MCF 10A (cell line): Measurements from ENCODE around the gene SIGLEC7. TPM values are rescaled to one million over a fixed set of nuclear protein-coding genes. Genes with fewer than 3 reads are reported as not detected.

Source experiments
- BruUV-seq: library from RNA; stranded (reverse); fragments of 400-500 nt; replicated peaks from 2 replicates; lab custom pipeline; 2021; lab: Mats Ljungman, UMichigan
- CTCF ChIA-PET: fragments of 300-600 bp; sonication (Branson Sonifier 250); formaldehyde crosslinking; extraction: SDS; loops from one replicate; lab custom pipeline; 2021; ENCODE audit warnings: antibody characterized with exemption, inconsistent platforms; lab: Yijun Ruan, JAX
- POLR2A ChIA-PET: fragments of 300-600, 350-650 bp; sonication (Branson Sonifier 250); formaldehyde crosslinking; extraction: SDS; loops from one replicate; lab custom pipeline; 2020; ENCODE audit warnings: antibody characterized with exemption, inconsistent platforms; lab: Yijun Ruan, JAX
- DNase-seq: peaks from one replicate; pipeline ENCODE4 v3.0.0-alpha.2; 2018; ENCODE audit not compliant: unreplicated experiment
- H3K27ac Mint-ChIP-seq: one replicate; pipeline ENCODE4 v1.8.0; 2022; ENCODE audit warnings: mild to moderate bottlenecking, low read depth, mixed read lengths; ENCODE audit not compliant: unreplicated experiment
- H3K27me3 Mint-ChIP-seq: one replicate; pipeline ENCODE4 v1.8.0; 2022; ENCODE audit warnings: mixed read lengths; ENCODE audit not compliant: insufficient read depth, unreplicated experiment
- H3K36me3 Mint-ChIP-seq: one replicate; pipeline ENCODE4 v1.8.0; 2022; ENCODE audit warnings: mild to moderate bottlenecking, moderate library complexity, mixed read lengths; ENCODE audit not compliant: insufficient read depth, unreplicated experiment
- H3K4me1 Mint-ChIP-seq: one replicate; pipeline ENCODE4 v1.8.0; 2022; ENCODE audit warnings: mixed read lengths; ENCODE audit not compliant: insufficient read depth, unreplicated experiment
- H3K4me3 Mint-ChIP-seq: one replicate; pipeline ENCODE4 v1.8.0; 2022; ENCODE audit warnings: mild to moderate bottlenecking, moderate library complexity, mixed read lengths; ENCODE audit not compliant: unreplicated experiment
- H3K9me3 Mint-ChIP-seq: one replicate; pipeline ENCODE4 v1.8.0; 2022; ENCODE audit warnings: mixed read lengths; ENCODE audit not compliant: unreplicated experiment
- intact Hi-C: fragments of 100-400 bp; cut with micrococcal nuclease; formaldehyde crosslinking; loops from 2 replicates; pipeline ENCODE4 v1.14.1; 2022
- total RNA-seq: library from RNA; stranded (reverse); gene quantifications from 2 replicates; pipeline ENCODE4 v1.2.3, GENCODE V29; 2022
- TF ChIP-seq, protein P1 (sequence below): fragments of 200-600 bp; IDR thresholded peaks from one replicate; pipeline ENCODE4 v1.8.0; 2022; ENCODE audit warnings: antibody characterized with exemption, mild to moderate bottlenecking; ENCODE audit not compliant: unreplicated experiment

The SIGLEC7 gene
- total RNA-seq, 1 experiment from 2014 or later = not detected

DNA sequence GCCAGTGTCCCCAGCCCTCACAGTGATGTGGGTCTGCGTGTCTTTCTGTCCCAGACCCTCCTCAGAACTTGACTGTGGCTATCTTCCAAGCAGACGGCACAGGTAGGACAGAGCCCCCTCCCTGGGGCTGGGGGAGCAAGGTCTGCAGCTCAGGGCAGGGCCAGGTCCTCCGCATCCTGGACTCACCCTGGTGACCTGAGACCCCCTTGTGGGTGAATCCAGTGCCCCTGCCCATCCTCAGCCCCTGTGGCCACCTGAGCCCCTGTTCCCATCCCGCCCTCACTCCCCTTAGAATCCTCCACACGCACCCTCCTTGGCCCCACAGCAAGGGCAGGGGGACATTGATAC, 43.7 kb downstream of the SIGLEC7 start:
- H3K36me3 Mint-ChIP-seq = no peaks in the 10 kb centered on the region
- CTCF ChIA-PET = interaction anchor here (0.7 kb wide), 1 partner anchor 20 kb away, joined by 3 read pairs; no protein-coding TSS in a partner anchor
- intact Hi-C loops = no loop called here
- H3K27ac Mint-ChIP-seq = no peak overlapping the region
- H3K9me3 Mint-ChIP-seq = peaks cover 8% of the 10 kb centered on the region
- TF ChIP-seq, protein P1, sequence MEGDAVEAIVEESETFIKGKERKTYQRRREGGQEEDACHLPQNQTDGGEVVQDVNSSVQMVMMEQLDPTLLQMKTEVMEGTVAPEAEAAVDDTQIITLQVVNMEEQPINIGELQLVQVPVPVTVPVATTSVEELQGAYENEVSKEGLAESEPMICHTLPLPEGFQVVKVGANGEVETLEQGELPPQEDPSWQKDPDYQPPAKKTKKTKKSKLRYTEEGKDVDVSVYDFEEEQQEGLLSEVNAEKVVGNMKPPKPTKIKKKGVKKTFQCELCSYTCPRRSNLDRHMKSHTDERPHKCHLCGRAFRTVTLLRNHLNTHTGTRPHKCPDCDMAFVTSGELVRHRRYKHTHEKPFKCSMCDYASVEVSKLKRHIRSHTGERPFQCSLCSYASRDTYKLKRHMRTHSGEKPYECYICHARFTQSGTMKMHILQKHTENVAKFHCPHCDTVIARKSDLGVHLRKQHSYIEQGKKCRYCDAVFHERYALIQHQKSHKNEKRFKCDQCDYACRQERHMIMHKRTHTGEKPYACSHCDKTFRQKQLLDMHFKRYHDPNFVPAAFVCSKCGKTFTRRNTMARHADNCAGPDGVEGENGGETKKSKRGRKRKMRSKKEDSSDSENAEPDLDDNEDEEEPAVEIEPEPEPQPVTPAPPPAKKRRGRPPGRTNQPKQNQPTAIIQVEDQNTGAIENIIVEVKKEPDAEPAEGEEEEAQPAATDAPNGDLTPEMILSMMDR = no peak
- POLR2A ChIA-PET = no interaction called here
- no peaks in the 10 kb centered on the region for H3K4me1 Mint-ChIP-seq
- no peaks in the 10 kb centered on the region for H3K27me3 Mint-ChIP-seq
- no TSS peak for BruUV-seq
- H3K4me3 Mint-ChIP-seq = no peak overlapping the region
- no peak for DNase-seq

DNA sequence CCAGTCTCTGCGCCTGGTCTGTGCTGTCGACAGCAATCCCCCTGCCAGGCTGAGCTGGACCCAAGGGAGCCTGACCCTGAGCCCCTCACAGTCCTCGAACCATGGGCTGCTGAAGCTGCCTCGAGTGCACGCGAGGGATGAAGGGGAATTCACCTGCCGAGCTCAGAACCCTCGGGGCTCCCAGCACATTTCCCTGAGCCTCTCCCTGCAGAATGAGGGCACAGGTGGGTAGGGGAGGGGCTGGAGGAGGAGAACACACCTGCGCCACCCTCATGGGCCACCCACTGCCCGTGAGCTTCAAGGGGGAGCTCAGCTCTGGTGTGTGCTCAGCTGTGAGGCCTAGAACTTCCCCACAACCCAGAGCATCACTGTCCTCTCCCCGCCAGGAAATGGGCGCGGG, 44.2 kb downstream of the SIGLEC7 start:
- H3K4me1 Mint-ChIP-seq = no peaks in the 10 kb centered on the region
- intact Hi-C loops = no loop called here
- BruUV-seq = no TSS peak
- H3K4me3 Mint-ChIP-seq = no peak overlapping the region
- POLR2A ChIA-PET = no interaction called here
- H3K27ac Mint-ChIP-seq = no peak overlapping the region
- no peaks in the 10 kb centered on the region for H3K27me3 Mint-ChIP-seq
- DNase-seq = no peak
- peaks cover 8% of the 10 kb centered on the region for H3K9me3 Mint-ChIP-seq
- H3K36me3 Mint-ChIP-seq = no peaks in the 10 kb centered on the region
- TF ChIP-seq, protein P1 = no peak
- CTCF ChIA-PET = interaction anchor here (0.7 kb wide), 1 partner anchor 20 kb away, joined by 3 read pairs; no protein-coding TSS in a partner anchor

DNA sequence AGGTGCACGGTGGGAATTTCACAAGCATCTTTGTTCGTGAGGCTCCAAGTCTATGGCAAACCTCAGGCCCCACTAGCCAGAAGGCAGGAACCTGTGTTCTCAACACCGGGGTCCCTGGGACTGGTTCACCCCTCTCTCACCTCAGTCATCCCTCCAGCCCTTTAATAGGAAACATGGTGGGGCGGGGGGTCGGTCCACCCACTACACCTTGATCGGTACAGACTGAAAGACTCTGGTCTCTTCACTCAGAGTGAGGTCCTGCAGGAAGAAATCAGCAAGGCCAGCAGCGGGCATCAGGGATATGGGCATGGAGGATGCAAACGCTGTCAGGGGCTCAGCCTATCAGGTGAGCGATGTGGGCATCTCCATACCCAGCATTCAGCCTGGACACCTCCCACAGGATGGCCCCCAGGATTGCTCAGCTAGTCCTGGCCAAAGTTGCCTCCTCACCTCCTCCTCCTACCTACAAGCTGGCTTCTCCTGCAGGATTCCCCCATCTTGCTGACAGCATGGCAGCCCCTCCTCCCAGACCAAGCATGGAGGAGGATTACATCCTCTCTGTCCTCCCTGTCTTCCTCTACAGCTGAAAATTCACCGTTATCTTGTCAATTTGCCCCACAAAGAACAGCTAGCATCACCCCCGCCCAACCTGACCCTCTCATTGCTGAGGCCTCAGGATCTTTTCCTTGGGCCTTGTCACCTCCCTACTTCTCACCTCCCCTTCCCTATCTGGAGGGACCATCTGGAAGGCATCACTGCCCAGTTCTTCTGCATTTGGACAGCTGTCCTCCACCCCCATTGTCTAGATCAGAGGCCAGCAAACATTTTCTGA, 45.5 kb downstream of the SIGLEC7 start:
- ChIA-PET CTCF (interaction anchor here (0.6 kb wide), 1 partner anchor 37 kb away, joined by 3 read pairs; no protein-coding TSS in a partner anchor), POLR2A (interaction anchor here (0.7 kb wide), 1 partner anchor 207 kb away, joined by 3 read pairs; no protein-coding TSS in a partner anchor)
- H3K4me3 Mint-ChIP-seq = no peak overlapping the region
- peaks cover 8% of the 10 kb centered on the region for H3K9me3 Mint-ChIP-seq
- no TSS peak for BruUV-seq
- no peaks in the 10 kb centered on the region for H3K4me1 Mint-ChIP-seq
- intact Hi-C loops = no loop called here
- TF ChIP-seq, protein P1 = no peak
- no peaks in the 10 kb centered on the region for H3K27me3 Mint-ChIP-seq
- no peaks in the 10 kb centered on the region for H3K36me3 Mint-ChIP-seq
- DNase-seq = no peak
- H3K27ac Mint-ChIP-seq = no peak overlapping the region

DNA sequence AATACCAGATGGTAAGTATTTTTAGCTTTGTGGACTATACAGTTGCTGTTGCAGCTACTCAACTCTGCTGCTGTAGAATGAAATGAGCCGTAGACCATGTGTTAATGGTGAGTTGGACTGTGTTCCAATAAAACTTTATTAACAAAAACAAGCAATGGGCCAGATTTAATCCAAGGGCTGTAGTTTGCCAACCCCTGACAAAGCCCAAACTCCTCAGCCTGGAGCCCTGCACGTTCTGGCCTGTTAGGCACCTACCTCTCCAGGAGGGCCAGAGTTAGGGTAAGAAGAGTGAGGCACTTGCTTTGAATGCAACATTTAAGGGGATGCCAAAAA, 46.1 kb downstream of the SIGLEC7 start:
- Mint-ChIP-seq H3K4me3 (no peak overlapping the region), H3K27ac (no peak overlapping the region), H3K9me3 (peaks cover 8% of the 10 kb centered on the region), H3K36me3 (no peaks in the 10 kb centered on the region), H3K4me1 (no peaks in the 10 kb centered on the region), H3K27me3 (no peaks in the 10 kb centered on the region)
- BruUV-seq = no TSS peak
- TF ChIP-seq, protein P1 = no peak
- ChIA-PET POLR2A (interaction anchor here (0.7 kb wide), 1 partner anchor 206 kb away, joined by 3 read pairs; no protein-coding TSS in a partner anchor), CTCF (no interaction called here)
- no peak for DNase-seq
- intact Hi-C loops = no loop called here
